Measurements from ENCODE around the gene GTF3C5.
"Not testable (repeated sequence)": the region's sequence is repeated elsewhere in the genome, so short reads cannot be mapped to it uniquely, and the experiment has no call there.

Gene GTF3C5

DNA sequence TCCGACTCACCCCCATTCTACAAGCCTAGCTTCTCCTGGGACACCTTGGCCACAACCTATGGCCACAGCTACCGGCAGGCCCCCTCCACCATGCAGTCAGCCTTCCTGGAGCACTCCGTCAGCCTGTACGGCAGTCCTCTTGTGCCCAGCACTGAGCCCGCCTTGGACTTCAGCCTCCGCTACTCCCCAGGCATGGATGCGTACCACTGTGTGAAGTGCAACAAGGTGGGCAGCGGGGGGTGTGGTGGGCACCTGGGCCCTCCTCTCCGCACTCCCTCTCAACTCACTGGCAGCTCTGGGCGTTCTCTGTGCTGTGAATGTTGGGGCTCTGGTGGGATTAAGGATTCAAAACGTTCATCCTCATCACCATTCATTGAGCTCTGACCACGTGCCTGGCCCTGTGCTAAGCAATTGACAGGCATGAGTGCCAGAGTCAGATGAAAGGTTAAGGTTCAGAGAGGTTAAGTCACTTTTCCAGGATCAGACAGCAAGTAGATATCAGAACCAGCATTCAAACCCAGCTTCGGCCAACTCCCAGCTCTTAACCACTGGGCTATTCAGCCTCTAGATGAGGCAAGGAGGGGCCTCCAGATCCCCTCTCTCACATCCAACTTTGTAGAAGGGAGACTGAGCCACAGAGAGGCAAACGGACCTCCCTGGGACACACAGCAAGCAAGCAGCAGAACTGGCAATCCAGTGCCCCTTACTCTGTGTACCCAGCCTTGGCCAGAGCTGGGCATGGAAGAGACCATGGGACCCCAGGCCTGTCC, 42.4 kb upstream of the GTF3C5 start:
- no peak overlapping the region for H3K9ac ChIP-seq (ENCODE audit: low read depth in 1 of 2, low read length in 2 of 2)
- peaks cover 14 to 25% of the 10 kb centered on the region in 2 donors for H3K27me3 ChIP-seq (ENCODE audit: control insufficient read depth in 1 of 2, insufficient read depth in 2 of 2, low read length in 2 of 2)
- no peaks in the 10 kb centered on the region for H3K4me1 ChIP-seq (ENCODE audit: control insufficient read depth in 1 of 2, insufficient read depth in 2 of 2, low read length in 2 of 2)
- H3K4me3 ChIP-seq (ENCODE audit: low read depth in 1 of 2, low read length in 2 of 2) = no peak overlapping the region
- no peak overlapping the region for H3K27ac ChIP-seq (ENCODE audit: low read depth, low read length)
- no peaks in the 10 kb centered on the region for H3K36me3 ChIP-seq (ENCODE audit: control insufficient read depth in 1 of 2, insufficient read depth in 2 of 2, low read length in 2 of 2)
- H3K9me3 ChIP-seq (ENCODE audit: control insufficient read depth in 1 of 2, low read length in 2 of 2) = no peaks in the 10 kb centered on the region

DNA sequence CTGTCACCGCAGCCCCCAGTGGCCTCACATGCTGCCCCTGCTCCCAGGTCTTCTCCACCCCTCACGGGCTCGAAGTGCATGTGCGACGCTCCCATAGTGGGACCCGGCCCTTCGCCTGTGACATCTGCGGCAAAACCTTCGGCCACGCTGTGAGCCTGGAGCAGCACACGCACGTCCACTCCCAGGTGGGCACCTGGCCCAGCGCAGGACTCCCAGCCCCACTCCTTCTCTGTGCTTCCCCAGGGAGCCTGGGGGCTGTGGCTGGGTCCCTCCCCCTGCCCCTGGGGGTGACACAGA, 41.8 kb upstream of the GTF3C5 start:
- H3K27ac ChIP-seq (ENCODE audit: low read depth, low read length) = no peak overlapping the region
- peaks cover 0 to 2% of the 10 kb centered on the region in 2 donors for H3K4me1 ChIP-seq (ENCODE audit: control insufficient read depth in 1 of 2, insufficient read depth in 2 of 2, low read length in 2 of 2)
- H3K9me3 ChIP-seq (ENCODE audit: control insufficient read depth in 1 of 2, low read length in 2 of 2) = no peaks in the 10 kb centered on the region
- no peaks in the 10 kb centered on the region for H3K36me3 ChIP-seq (ENCODE audit: control insufficient read depth in 1 of 2, insufficient read depth in 2 of 2, low read length in 2 of 2)
- no peak overlapping the region for H3K9ac ChIP-seq (ENCODE audit: low read depth in 1 of 2, low read length in 2 of 2)
- H3K4me3 ChIP-seq (ENCODE audit: low read depth in 1 of 2, low read length in 2 of 2) = no peak overlapping the region
- peaks cover 14 to 29% of the 10 kb centered on the region in 2 donors for H3K27me3 ChIP-seq (ENCODE audit: control insufficient read depth in 1 of 2, insufficient read depth in 2 of 2, low read length in 2 of 2)

- no peak overlapping the region for H3K4me3 ChIP-seq (ENCODE audit: low read depth in 1 of 2, low read length in 2 of 2)
- H3K9ac ChIP-seq (ENCODE audit: low read depth in 1 of 2, low read length in 2 of 2) = no peak overlapping the region
- H3K36me3 ChIP-seq (ENCODE audit: control insufficient read depth in 1 of 2, insufficient read depth in 2 of 2, low read length in 2 of 2) = no peaks in the 10 kb centered on the region
- H3K4me1 ChIP-seq (ENCODE audit: control insufficient read depth in 1 of 2, insufficient read depth in 2 of 2, low read length in 2 of 2) = peaks cover 3 to 8% of the 10 kb centered on the region in 2 donors
- no peak overlapping the region for H3K27ac ChIP-seq (ENCODE audit: low read depth, low read length)
- H3K27me3 ChIP-seq (ENCODE audit: control insufficient read depth in 1 of 2, insufficient read depth in 2 of 2, low read length in 2 of 2) = peaks cover 18 to 29% of the 10 kb centered on the region in 2 donors
- H3K9me3 ChIP-seq (ENCODE audit: control insufficient read depth in 1 of 2, low read length in 2 of 2) = no peaks in the 10 kb centered on the region
Observed at GRCh38 chr9:132989414-132989996, 41.3 kb upstream of the GTF3C5 start.

GRCh38 chr9:132989998-132990557, 40.7 kb upstream of the GTF3C5 start:
- peaks cover 9 to 13% of the 10 kb centered on the region in 2 donors for H3K4me1 ChIP-seq (ENCODE audit: control insufficient read depth in 1 of 2, insufficient read depth in 2 of 2, low read length in 2 of 2)
- H3K36me3 ChIP-seq (ENCODE audit: control insufficient read depth in 1 of 2, insufficient read depth in 2 of 2, low read length in 2 of 2); H3K4me3 ChIP-seq (ENCODE audit: low read depth in 1 of 2, low read length in 2 of 2); H3K9ac ChIP-seq (ENCODE audit: low read depth in 1 of 2, low read length in 2 of 2); H3K27ac ChIP-seq (ENCODE audit: low read depth, low read length); H3K9me3 ChIP-seq (ENCODE audit: control insufficient read depth in 1 of 2, low read length in 2 of 2): not testable (repeated sequence)
- H3K27me3 ChIP-seq (ENCODE audit: control insufficient read depth in 1 of 2, insufficient read depth in 2 of 2, low read length in 2 of 2) = peaks cover 19 to 29% of the 10 kb centered on the region in 2 donors

DNA sequence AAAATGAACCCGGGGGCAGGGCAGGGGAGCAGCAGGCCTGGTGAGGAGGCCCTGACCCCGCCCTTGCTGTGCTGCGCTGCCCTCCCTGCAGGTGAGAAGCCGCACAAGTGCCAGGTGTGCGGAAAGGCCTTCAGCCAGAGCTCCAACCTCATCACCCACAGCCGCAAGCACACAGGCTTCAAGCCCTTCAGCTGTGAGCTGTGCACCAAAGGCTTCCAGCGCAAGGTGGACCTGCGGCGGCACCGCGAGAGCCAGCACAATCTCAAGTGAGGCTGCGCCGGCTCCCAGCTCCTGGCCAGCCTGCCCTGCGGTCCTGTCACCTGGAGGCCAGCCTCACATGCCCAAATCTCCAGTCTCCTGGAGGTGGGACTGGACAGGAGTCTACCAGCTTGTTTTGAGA, 40.0 kb upstream of the GTF3C5 start:
- H3K27ac ChIP-seq (ENCODE audit: low read depth, low read length) = no peak overlapping the region
- H3K36me3 ChIP-seq (ENCODE audit: control insufficient read depth in 1 of 2, insufficient read depth in 2 of 2, low read length in 2 of 2) = no peaks in the 10 kb centered on the region
- H3K4me3 ChIP-seq (ENCODE audit: low read depth in 1 of 2, low read length in 2 of 2) = no peak overlapping the region
- H3K9ac ChIP-seq (ENCODE audit: low read depth in 1 of 2, low read length in 2 of 2) = no peak overlapping the region
- peaks cover 10 to 15% of the 10 kb centered on the region in 2 donors for H3K4me1 ChIP-seq (ENCODE audit: control insufficient read depth in 1 of 2, insufficient read depth in 2 of 2, low read length in 2 of 2)
- H3K9me3 ChIP-seq (ENCODE audit: control insufficient read depth in 1 of 2, low read length in 2 of 2) = no peaks in the 10 kb centered on the region
- H3K27me3 ChIP-seq (ENCODE audit: control insufficient read depth in 1 of 2, insufficient read depth in 2 of 2, low read length in 2 of 2) = peaks cover 12 to 25% of the 10 kb centered on the region in 2 donors

GRCh38 chr9:132991351-132992300, 39.2 kb upstream of the GTF3C5 start:
- no peaks in the 10 kb centered on the region for H3K36me3 ChIP-seq (ENCODE audit: control insufficient read depth in 1 of 2, insufficient read depth in 2 of 2, low read length in 2 of 2)

DNA sequence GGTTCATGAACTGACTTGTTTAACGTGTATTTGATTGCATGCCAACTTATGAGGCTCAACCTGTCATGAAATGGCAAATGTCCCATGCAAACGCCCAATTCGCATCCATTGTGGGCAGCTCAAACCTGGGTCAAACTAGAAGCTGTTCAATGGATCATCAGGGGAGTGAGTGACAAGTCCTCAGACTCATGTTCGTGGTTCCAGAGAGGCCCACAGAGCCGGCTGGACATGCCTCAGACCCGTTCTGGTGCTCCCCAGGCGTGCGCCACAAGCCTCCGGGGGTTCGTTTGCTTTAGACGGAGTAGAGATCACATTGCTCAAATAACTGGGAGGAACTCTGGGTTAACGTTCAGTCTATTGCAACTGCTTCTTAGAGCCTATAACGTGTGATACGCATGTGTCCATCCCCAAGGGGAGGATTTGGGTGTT, 37.3 kb upstream of the GTF3C5 start:
- H3K36me3 ChIP-seq (ENCODE audit: control insufficient read depth in 1 of 2, insufficient read depth in 2 of 2, low read length in 2 of 2) = no peaks in the 10 kb centered on the region
- peaks cover 10 to 15% of the 10 kb centered on the region in 2 donors for H3K4me1 ChIP-seq (ENCODE audit: control insufficient read depth in 1 of 2, insufficient read depth in 2 of 2, low read length in 2 of 2)
- H3K27ac ChIP-seq (ENCODE audit: low read depth, low read length) = no peak overlapping the region
- H3K9ac ChIP-seq (ENCODE audit: low read depth in 1 of 2, low read length in 2 of 2) = no peak overlapping the region
- peaks cover 12 to 14% of the 10 kb centered on the region in 2 donors for H3K27me3 ChIP-seq (ENCODE audit: control insufficient read depth in 1 of 2, insufficient read depth in 2 of 2, low read length in 2 of 2)
- H3K4me3 ChIP-seq (ENCODE audit: low read depth in 1 of 2, low read length in 2 of 2) = no peak overlapping the region
- H3K9me3 ChIP-seq (ENCODE audit: control insufficient read depth in 1 of 2, low read length in 2 of 2) = no peaks in the 10 kb centered on the region

More at GRCh38 chr9:132991351-132992300, 39.2 kb upstream of the GTF3C5 start:
- peaks cover 10 to 15% of the 10 kb centered on the region in 2 donors for H3K4me1 ChIP-seq (ENCODE audit: control insufficient read depth in 1 of 2, insufficient read depth in 2 of 2, low read length in 2 of 2)
- peaks cover 15 to 19% of the 10 kb centered on the region in 2 donors for H3K27me3 ChIP-seq (ENCODE audit: control insufficient read depth in 1 of 2, insufficient read depth in 2 of 2, low read length in 2 of 2)
- no peaks in the 10 kb centered on the region for H3K9me3 ChIP-seq (ENCODE audit: control insufficient read depth in 1 of 2, low read length in 2 of 2)
- no peak overlapping the region for H3K9ac ChIP-seq (ENCODE audit: low read depth in 1 of 2, low read length in 2 of 2)
- H3K27ac ChIP-seq (ENCODE audit: low read depth, low read length) = no peak overlapping the region
- H3K4me3 ChIP-seq (ENCODE audit: low read depth in 1 of 2, low read length in 2 of 2) = no peak overlapping the region

GRCh38 chr9:132994410-132995120, 36.2 kb upstream of the GTF3C5 start:
- Histone ChIP-seq H3K9me3 (ENCODE audit: control insufficient read depth in 1 of 2, low read length in 2 of 2) (no peaks in the 10 kb centered on the region), H3K27me3 (ENCODE audit: control insufficient read depth in 1 of 2, insufficient read depth in 2 of 2, low read length in 2 of 2) (peaks cover 15 to 20% of the 10 kb centered on the region in 2 donors), H3K27ac (ENCODE audit: low read depth, low read length) (no peak overlapping the region), H3K4me3 (ENCODE audit: low read depth in 1 of 2, low read length in 2 of 2) (peak overlapping the region; percentile 9 to 28), H3K9ac (ENCODE audit: low read depth in 1 of 2, low read length in 2 of 2) (no peak overlapping the region), H3K4me1 (ENCODE audit: control insufficient read depth in 1 of 2, insufficient read depth in 2 of 2, low read length in 2 of 2) (peaks cover 10 to 15% of the 10 kb centered on the region in 2 donors), H3K36me3 (ENCODE audit: control insufficient read depth in 1 of 2, insufficient read depth in 2 of 2, low read length in 2 of 2) (no peaks in the 10 kb centered on the region)

- Histone ChIP-seq H3K27me3 (ENCODE audit: control insufficient read depth in 1 of 2, insufficient read depth in 2 of 2, low read length in 2 of 2) (peaks cover 17 to 24% of the 10 kb centered on the region in 2 donors), H3K36me3 (ENCODE audit: control insufficient read depth in 1 of 2, insufficient read depth in 2 of 2, low read length in 2 of 2) (no peaks in the 10 kb centered on the region)
Observed at GRCh38 chr9:132995121-132995420, 35.7 kb upstream of the GTF3C5 start.

More at GRCh38 chr9:132995121-132995420, 35.7 kb upstream of the GTF3C5 start:
- no peak overlapping the region for H3K4me3 ChIP-seq (ENCODE audit: low read depth in 1 of 2, low read length in 2 of 2)
- H3K9me3 ChIP-seq (ENCODE audit: control insufficient read depth in 1 of 2, low read length in 2 of 2) = no peaks in the 10 kb centered on the region
- H3K27ac ChIP-seq (ENCODE audit: low read depth, low read length) = no peak overlapping the region
- H3K9ac ChIP-seq (ENCODE audit: low read depth in 1 of 2, low read length in 2 of 2) = no peak overlapping the region
- peaks cover 10 to 15% of the 10 kb centered on the region in 2 donors for H3K4me1 ChIP-seq (ENCODE audit: control insufficient read depth in 1 of 2, insufficient read depth in 2 of 2, low read length in 2 of 2)
